Measurements from ENCODE around the gene LTBP1.

DNA sequence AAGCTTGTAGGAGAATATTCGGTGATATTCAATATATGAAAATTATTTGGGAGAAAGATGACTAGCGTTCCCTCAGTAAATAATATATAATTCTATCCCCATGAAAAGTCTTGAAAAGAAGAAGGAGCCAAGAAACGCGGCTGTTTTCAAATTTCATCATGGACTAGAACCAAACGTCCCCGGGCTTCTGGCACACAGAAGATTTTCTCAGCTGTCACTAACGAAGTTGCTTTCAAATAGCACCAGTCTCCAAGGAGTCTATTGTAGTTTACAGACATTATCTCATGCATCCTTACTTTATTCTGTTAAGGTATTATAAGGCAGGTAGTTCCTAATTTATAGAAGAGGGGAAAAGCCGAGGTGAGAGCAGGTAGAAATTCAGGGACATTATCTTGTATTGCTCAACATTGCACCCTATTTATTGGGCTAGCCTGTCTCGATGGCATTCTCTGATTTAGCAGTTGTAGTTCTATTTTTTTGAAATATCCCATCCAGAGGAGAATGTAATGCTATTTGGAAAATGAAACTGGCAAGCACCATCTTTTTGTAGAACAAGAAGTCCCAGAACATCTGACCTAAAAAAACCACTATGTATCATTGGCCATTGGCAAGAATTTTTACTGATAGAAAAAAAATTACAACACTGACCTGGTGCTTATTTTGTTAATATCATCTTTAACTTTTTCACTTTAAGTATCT lies 331.6 kb downstream of the LTBP1 start:
- TF ChIP-seq CTCF (IDR thresholded peaks at IDR 0.05) (no peak), POLR2A (IDR thresholded peaks at IDR 0.05) (no peak)
